A673 (cell line): ENCODE data around the gene SLC22A17.

Experiments used
- EZH2 ChIP-seq: fragments of 200-600 bp; sonication (generic); IDR thresholded peaks from 2 replicates; pipeline ENCODE4 v1.6.1; 2017; ENCODE audit warnings: borderline replicate concordance, low read depth, mild to moderate bottlenecking, mixed read lengths, antibody characterized with exemption, low read length; ENCODE audit not compliant: poor library complexity, severe bottlenecking
- TF ChIP-seq, protein P1 (sequence below): fragments of 300-800, 200-600 bp; sonication (generic); conservative IDR thresholded peaks from 2 replicates; pipeline ENCODE4 v1.5.1; 2017; ENCODE audit warnings: low read depth, mild to moderate bottlenecking, antibody characterized with exemption, low read length, moderate library complexity, mixed read lengths

DNA sequence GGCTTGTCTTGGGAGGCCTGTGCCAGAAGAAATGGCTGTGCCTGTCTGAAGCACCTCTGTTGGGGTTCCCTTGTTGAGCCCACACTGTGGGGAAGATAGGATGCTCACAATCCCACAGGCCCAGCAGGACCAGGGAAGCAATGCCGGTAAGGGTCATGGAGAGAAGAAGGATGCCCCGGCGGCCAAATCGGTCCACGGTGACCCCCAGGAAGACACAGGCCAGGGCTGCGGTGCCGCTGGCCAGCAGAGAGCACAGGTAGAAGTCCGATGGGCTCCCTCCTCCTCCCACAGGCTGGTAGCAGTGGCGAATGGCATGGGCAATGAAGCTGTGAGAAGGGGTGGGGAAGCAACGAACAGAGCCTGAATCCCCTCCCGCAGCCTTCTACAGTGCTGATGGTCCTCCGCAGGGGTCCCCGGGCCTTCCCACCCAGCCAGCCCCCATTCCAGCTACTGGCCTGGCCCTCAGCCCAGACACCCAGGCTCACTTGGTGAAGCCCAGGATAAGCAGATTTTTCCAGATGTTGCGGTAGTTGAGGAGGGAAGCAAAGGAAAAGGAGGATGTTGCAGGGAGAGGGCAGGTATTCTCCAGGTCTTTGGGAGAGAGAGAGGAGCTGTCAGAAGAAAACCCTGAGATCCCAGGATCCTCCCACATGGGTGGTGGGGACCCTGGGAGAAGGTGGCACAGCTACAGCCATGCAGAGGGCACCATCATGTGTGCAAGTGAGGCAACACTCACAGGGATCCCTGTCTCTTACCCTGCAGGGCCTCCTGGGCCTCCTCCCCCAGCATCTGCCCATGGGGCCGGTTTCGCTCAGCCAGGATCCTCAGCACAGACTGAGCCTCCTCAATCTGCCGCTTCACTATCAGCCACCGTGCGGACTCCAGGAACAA lies 5.0 kb downstream of the SLC22A17 start:
- TF ChIP-seq, protein P1, sequence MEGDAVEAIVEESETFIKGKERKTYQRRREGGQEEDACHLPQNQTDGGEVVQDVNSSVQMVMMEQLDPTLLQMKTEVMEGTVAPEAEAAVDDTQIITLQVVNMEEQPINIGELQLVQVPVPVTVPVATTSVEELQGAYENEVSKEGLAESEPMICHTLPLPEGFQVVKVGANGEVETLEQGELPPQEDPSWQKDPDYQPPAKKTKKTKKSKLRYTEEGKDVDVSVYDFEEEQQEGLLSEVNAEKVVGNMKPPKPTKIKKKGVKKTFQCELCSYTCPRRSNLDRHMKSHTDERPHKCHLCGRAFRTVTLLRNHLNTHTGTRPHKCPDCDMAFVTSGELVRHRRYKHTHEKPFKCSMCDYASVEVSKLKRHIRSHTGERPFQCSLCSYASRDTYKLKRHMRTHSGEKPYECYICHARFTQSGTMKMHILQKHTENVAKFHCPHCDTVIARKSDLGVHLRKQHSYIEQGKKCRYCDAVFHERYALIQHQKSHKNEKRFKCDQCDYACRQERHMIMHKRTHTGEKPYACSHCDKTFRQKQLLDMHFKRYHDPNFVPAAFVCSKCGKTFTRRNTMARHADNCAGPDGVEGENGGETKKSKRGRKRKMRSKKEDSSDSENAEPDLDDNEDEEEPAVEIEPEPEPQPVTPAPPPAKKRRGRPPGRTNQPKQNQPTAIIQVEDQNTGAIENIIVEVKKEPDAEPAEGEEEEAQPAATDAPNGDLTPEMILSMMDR: no peak
- no peak for TF ChIP-seq EZH2
